ENCODE measurements around the gene PTPRQ.

- TF ChIP-seq EZH2 (optimal IDR thresholded peaks at IDR 0.05; ENCODE audit: low read depth, low read length) = no peak
- TF ChIP-seq, protein P1, sequence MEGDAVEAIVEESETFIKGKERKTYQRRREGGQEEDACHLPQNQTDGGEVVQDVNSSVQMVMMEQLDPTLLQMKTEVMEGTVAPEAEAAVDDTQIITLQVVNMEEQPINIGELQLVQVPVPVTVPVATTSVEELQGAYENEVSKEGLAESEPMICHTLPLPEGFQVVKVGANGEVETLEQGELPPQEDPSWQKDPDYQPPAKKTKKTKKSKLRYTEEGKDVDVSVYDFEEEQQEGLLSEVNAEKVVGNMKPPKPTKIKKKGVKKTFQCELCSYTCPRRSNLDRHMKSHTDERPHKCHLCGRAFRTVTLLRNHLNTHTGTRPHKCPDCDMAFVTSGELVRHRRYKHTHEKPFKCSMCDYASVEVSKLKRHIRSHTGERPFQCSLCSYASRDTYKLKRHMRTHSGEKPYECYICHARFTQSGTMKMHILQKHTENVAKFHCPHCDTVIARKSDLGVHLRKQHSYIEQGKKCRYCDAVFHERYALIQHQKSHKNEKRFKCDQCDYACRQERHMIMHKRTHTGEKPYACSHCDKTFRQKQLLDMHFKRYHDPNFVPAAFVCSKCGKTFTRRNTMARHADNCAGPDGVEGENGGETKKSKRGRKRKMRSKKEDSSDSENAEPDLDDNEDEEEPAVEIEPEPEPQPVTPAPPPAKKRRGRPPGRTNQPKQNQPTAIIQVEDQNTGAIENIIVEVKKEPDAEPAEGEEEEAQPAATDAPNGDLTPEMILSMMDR (IDR thresholded peaks at IDR 0.05; ENCODE audit: low read length) = no peak
- no peak for TF ChIP-seq EZH2phosphoT487 (IDR thresholded peaks at IDR 0.05; ENCODE audit: low read length)
These were observed 237.3 kb downstream of the PTPRQ start for GRCh38 chr12:80681287-80681686.

All from MM.1S (cell line).